LNCaP clone FGC (cell line): ENCODE measurements around the gene URB1.

Experiments used
- DNase-seq: peaks from one replicate; pipeline ENCODE4 v3.0.0-alpha.2; 2011; ENCODE audit warnings: low read depth
- H3K4me3 ChIP-seq: 2 replicates; pipeline ENCODE4 v1.5.1; 2011; ENCODE audit warnings: mild to moderate bottlenecking, low read depth, low read length, control low read depth
- CTCF ChIP-seq: IDR thresholded peaks from 2 replicates; pipeline ENCODE4 v1.5.1; 2012; ENCODE audit warnings: mild to moderate bottlenecking; ENCODE audit not compliant: control insufficient read depth, insufficient read depth; ENCODE audit errors: extremely low read depth

URB1 gene

GRCh38 chr21:32415451-32416398 lies 22.9 kb upstream of the URB1 start:
- H3K4me3 ChIP-seq, result no peak overlapping the region
- DNase-seq, result no peak
- TF ChIP-seq CTCF, result no peak

- peak; percentile 45 for TF ChIP-seq CTCF
- no peak overlapping the region for H3K4me3 ChIP-seq
- no peak for DNase-seq
These were observed 22.0 kb upstream of the URB1 start for GRCh38 chr21:32414579-32415358.

- no peak for TF ChIP-seq CTCF
- H3K4me3 ChIP-seq, result no peak overlapping the region
- DNase-seq, result no peak
These were observed 21.1 kb upstream of the URB1 start for GRCh38 chr21:32413697-32414578.

GRCh38 chr21:32413015-32413504 lies 20.2 kb upstream of the URB1 start:
- H3K4me3 ChIP-seq, result no peak overlapping the region
- no peak for DNase-seq
- TF ChIP-seq CTCF, result no peak

- no peak; the same call in 1 of the 2 replicates for TF ChIP-seq CTCF
- DNase-seq, result no peak
- peak within 1 kb of the TSS; percentile 70 for H3K4me3 ChIP-seq
These were observed 19.6 kb upstream of the URB1 start, which contains the start of gene EVA1C for GRCh38 chr21:32412162-32413014. TSS of gene EVA1C (plus strand) at chr21:32412706. CDS start at chr21:32412854, 148 bp downstream.
